GM21390 (cell line): ENCODE measurements around the gene ZNF236.

Experiments
- ATAC-seq: cut with Tn5 transposase; IDR thresholded peaks from one replicate; pipeline ENCODE4 v1.9.1; 2021; ENCODE audit not compliant: unreplicated experiment

ZNF236 gene

GRCh38 chr18:76819411-76820136 is 2.8 kb upstream of the ZNF236 start:
- ATAC-seq, result no peak

- ATAC-seq, result no peak
Measured at GRCh38 chr18:76821356-76821874, 942 bp upstream of the ZNF236 start.

- peak; percentile 37 for ATAC-seq
Measured at GRCh38 chr18:76821875-76822505, 367 bp upstream of the ZNF236 start.

- no peak for ATAC-seq
Measured at GRCh38 chr18:76823161-76823538, 793 bp downstream of the ZNF236 start.

- no peak for ATAC-seq
Measured at GRCh38 chr18:76823587-76824011, 1.2 kb downstream of the ZNF236 start.

GRCh38 chr18:76824145-76824676 is 1.9 kb downstream of the ZNF236 start:
- no peak for ATAC-seq

GRCh38 chr18:76824754-76825153 is 2.4 kb downstream of the ZNF236 start:
- no peak for ATAC-seq

GRCh38 chr18:76827205-76828200 is 5.1 kb downstream of the ZNF236 start:
- ATAC-seq, result no peak

GRCh38 chr18:76834379-76834778 is 12.0 kb downstream of the ZNF236 start:
- ATAC-seq, result no peak

GRCh38 chr18:76835380-76835779 is 13.0 kb downstream of the ZNF236 start:
- ATAC-seq, result no peak

GRCh38 chr18:76837071-76837470 is 14.7 kb downstream of the ZNF236 start:
- ATAC-seq, result no peak

- ATAC-seq, result no peak
Measured at GRCh38 chr18:76838182-76838581, 15.8 kb downstream of the ZNF236 start.

GRCh38 chr18:76839086-76839794 is 16.9 kb downstream of the ZNF236 start:
- ATAC-seq, result no peak

- ATAC-seq, result no peak
Measured at GRCh38 chr18:76842837-76843530, 20.6 kb downstream of the ZNF236 start.

- ATAC-seq, result no peak
Measured at GRCh38 chr18:76844144-76844543, 21.8 kb downstream of the ZNF236 start.

- no peak for ATAC-seq
Measured at GRCh38 chr18:76844742-76845477, 22.6 kb downstream of the ZNF236 start.

- ATAC-seq, result no peak
Measured at GRCh38 chr18:76846217-76846616, 23.9 kb downstream of the ZNF236 start.

GRCh38 chr18:76847916-76848315 is 25.6 kb downstream of the ZNF236 start:
- ATAC-seq, result no peak

- ATAC-seq, result no peak
Measured at GRCh38 chr18:76850112-76850511, 27.8 kb downstream of the ZNF236 start.
